Measurements from ENCODE around the gene LYRM9.
"Not testable (repeated sequence)": the region's sequence is repeated elsewhere in the genome, so short reads cannot be mapped to it uniquely, and the experiment has no call there.

Gene LYRM9

DNA sequence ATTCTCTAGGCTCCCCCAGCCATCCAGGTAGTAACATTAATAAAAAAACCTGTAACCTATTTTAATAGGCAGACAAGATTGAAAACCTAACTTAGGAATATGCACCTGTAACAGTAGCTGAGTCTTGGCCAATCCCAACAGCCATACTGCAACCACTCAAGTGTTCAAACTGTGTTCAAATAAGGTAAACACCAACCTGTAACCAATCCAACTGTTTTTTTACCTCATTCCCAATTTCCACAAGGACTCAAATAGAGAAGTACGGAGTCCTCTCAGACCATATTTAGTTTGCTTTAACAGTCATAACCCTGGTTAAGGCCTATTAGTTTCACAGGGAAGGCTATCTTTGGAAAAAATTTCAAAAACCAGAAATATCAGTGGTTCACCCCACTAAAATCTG is 52.5 kb downstream of the LYRM9 start:
- Histone ChIP-seq H3K36me3 (ENCODE audit: low read length) (no peaks in the 10 kb centered on the region), H2AFZ (ENCODE audit: low read depth, low read length, severe bottlenecking) (no peak overlapping the region), H3K9ac (ENCODE audit: low read length) (no peak overlapping the region), H3K9me3 (ENCODE audit: insufficient read depth, low read length) (no peaks in the 10 kb centered on the region), H3K4me2 (ENCODE audit: low read depth, low read length, poor library complexity, severe bottlenecking) (no peak overlapping the region), H3K9me2 (replicated peaks; ENCODE audit: insufficient read depth, low read length) (no peaks in the 10 kb centered on the region), H3F3A (ENCODE audit: insufficient read depth) (no peaks in the 10 kb centered on the region), H3K4me3 (ENCODE audit: insufficient read depth, low read length, poor library complexity, severe bottlenecking) (no peak overlapping the region), H4K20me1 (ENCODE audit: low read depth, low read length) (no peaks in the 10 kb centered on the region), H3K79me2 (ENCODE audit: insufficient read depth, low read length) (no peaks in the 10 kb centered on the region), H3K27me3 (ENCODE audit: low read length) (0 out of 2 replicates have a peak, but pooled peaks cover 3% of the 10 kb centered on the region), H3K27ac (ENCODE audit: low read depth, low read length) (no peak overlapping the region)
- TF ChIP-seq, protein P1, sequence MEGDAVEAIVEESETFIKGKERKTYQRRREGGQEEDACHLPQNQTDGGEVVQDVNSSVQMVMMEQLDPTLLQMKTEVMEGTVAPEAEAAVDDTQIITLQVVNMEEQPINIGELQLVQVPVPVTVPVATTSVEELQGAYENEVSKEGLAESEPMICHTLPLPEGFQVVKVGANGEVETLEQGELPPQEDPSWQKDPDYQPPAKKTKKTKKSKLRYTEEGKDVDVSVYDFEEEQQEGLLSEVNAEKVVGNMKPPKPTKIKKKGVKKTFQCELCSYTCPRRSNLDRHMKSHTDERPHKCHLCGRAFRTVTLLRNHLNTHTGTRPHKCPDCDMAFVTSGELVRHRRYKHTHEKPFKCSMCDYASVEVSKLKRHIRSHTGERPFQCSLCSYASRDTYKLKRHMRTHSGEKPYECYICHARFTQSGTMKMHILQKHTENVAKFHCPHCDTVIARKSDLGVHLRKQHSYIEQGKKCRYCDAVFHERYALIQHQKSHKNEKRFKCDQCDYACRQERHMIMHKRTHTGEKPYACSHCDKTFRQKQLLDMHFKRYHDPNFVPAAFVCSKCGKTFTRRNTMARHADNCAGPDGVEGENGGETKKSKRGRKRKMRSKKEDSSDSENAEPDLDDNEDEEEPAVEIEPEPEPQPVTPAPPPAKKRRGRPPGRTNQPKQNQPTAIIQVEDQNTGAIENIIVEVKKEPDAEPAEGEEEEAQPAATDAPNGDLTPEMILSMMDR (IDR thresholded peaks at IDR 0.05; ENCODE audit: insufficient read depth, low read length, poor library complexity, severe bottlenecking) = no peak
- TF ChIP-seq EZH2phosphoT487 (conservative IDR thresholded peaks at IDR 0.05; ENCODE audit: low read length) = no peak

DNA sequence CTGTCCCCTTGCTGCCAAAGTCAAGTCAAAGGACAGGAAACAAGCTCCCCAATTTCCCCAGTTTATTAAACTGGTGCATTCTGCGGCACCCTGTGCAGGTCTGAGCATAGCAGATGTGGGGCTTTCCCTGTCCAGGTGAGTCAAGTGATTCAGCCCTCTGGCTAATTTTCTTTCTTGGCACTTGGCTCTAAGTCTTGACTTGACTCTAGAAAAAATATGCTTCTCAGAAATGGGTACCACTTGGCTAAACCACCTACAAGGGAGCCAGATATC is 52.8 kb downstream of the LYRM9 start:
- H4K20me1 ChIP-seq (ENCODE audit: low read depth, low read length); H3F3A ChIP-seq (ENCODE audit: insufficient read depth); H3K79me2 ChIP-seq (ENCODE audit: insufficient read depth, low read length); H3K36me3 ChIP-seq (ENCODE audit: low read length); H3K9me2 ChIP-seq (replicated peaks; ENCODE audit: insufficient read depth, low read length); H3K27me3 ChIP-seq (ENCODE audit: low read length); H3K4me2 ChIP-seq (ENCODE audit: low read depth, low read length, poor library complexity, severe bottlenecking); H3K9me3 ChIP-seq (ENCODE audit: insufficient read depth, low read length); H3K27ac ChIP-seq (ENCODE audit: low read depth, low read length); H3K4me3 ChIP-seq (ENCODE audit: insufficient read depth, low read length, poor library complexity, severe bottlenecking); H2AFZ ChIP-seq (ENCODE audit: low read depth, low read length, severe bottlenecking); H3K9ac ChIP-seq (ENCODE audit: low read length): not testable (repeated sequence)

DNA sequence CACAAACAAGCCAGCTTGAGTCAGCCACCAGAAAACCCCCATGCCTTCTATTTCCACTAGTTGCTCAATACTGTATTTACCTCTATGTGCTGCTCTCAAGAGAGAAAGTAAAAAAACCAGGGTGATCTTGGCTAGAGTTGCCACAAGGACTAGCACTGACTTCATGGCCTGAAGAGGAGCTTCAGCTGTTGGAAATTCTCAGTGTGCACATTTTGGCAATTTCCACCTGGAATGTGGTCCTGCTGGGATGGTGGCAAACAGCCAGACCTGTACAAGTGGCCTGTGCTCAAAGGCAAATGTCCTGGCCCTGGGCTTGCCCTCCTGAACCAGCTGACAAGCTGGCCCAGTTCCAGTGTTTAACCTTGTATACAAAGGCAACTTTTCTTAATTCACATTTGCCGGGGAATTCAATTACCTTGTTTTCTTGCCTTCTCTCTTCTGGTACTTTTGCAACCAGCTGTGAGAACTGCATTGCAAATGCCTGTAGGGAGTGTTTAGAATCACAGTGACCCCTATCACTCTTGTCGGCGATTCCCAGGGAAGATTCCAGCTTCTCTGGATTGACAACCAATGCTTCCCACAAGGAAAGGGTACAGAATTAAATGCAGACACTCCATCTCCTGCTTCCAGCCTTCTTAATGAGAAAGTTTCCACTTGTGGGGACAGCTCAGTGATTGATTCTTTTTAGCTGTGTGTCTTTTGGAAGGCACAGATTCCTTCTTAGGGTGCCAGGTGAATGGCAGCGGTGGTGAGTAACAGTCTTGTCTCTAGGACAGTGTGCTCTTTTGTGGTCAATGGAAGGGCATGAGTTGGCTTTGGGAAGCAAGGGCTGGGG is 53.4 kb downstream of the LYRM9 start:
- H2AFZ ChIP-seq (ENCODE audit: low read depth, low read length, severe bottlenecking); H3K27ac ChIP-seq (ENCODE audit: low read depth, low read length); H3K79me2 ChIP-seq (ENCODE audit: insufficient read depth, low read length); H3K9me2 ChIP-seq (replicated peaks; ENCODE audit: insufficient read depth, low read length); H3F3A ChIP-seq (ENCODE audit: insufficient read depth); H3K9me3 ChIP-seq (ENCODE audit: insufficient read depth, low read length); H3K4me2 ChIP-seq (ENCODE audit: low read depth, low read length, poor library complexity, severe bottlenecking); H3K27me3 ChIP-seq (ENCODE audit: low read length); H3K36me3 ChIP-seq (ENCODE audit: low read length); H3K9ac ChIP-seq (ENCODE audit: low read length); H3K4me3 ChIP-seq (ENCODE audit: insufficient read depth, low read length, poor library complexity, severe bottlenecking); H4K20me1 ChIP-seq (ENCODE audit: low read depth, low read length): not testable (repeated sequence)

DNA sequence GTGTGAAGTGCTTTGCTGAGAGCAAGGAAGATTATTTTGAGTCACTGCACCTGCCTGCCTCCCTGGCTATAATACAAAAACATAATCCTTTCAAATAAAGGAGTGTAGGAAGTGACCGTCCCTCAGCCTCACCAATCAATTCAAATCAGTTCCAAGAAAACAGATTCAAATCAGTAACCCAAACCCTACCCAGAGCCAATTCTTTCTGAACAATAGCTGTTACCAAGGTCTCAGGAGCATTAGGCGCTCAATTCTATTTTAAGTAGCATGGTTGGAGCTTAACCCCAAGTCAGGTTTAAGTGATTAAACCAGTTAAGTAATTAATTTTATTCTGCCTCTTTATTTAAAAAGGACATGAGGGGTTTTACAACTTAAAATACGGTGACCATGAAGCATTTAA is 54.6 kb downstream of the LYRM9 start:
- not testable (repeated sequence) for H3K4me3 ChIP-seq (ENCODE audit: insufficient read depth, low read length, poor library complexity, severe bottlenecking); H3K9ac ChIP-seq (ENCODE audit: low read length); H3F3A ChIP-seq (ENCODE audit: insufficient read depth); H3K36me3 ChIP-seq (ENCODE audit: low read length); H3K9me3 ChIP-seq (ENCODE audit: insufficient read depth, low read length); H3K27ac ChIP-seq (ENCODE audit: low read depth, low read length); H4K20me1 ChIP-seq (ENCODE audit: low read depth, low read length); H3K79me2 ChIP-seq (ENCODE audit: insufficient read depth, low read length); H3K27me3 ChIP-seq (ENCODE audit: low read length); H3K4me2 ChIP-seq (ENCODE audit: low read depth, low read length, poor library complexity, severe bottlenecking); H3K9me2 ChIP-seq (replicated peaks; ENCODE audit: insufficient read depth, low read length); H2AFZ ChIP-seq (ENCODE audit: low read depth, low read length, severe bottlenecking)

DNA sequence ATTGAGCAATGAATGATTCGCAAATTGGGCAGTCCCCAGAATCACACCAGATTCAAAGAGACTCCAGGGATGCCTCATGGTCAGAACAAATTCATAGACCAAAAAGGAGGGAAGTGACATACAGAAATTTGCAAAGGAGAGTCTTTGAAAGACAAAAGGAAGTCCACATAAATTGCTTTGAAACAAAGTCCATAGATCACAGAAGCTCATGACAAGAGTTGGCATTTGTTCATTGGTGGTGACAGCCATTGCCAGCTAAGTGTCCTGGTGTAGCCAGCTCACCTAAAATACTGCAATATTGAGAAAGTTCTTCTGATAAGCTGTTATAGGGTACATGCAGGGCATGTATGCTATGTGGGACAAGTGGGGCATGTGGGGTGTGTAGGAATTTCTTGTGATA is 55.4 kb downstream of the LYRM9 start:
- not testable (repeated sequence) for H3K79me2 ChIP-seq (ENCODE audit: insufficient read depth, low read length); H4K20me1 ChIP-seq (ENCODE audit: low read depth, low read length); H3K27me3 ChIP-seq (ENCODE audit: low read length); H3K9ac ChIP-seq (ENCODE audit: low read length); H3K4me2 ChIP-seq (ENCODE audit: low read depth, low read length, poor library complexity, severe bottlenecking); H3K9me3 ChIP-seq (ENCODE audit: insufficient read depth, low read length); H3K4me3 ChIP-seq (ENCODE audit: insufficient read depth, low read length, poor library complexity, severe bottlenecking); H3K9me2 ChIP-seq (replicated peaks; ENCODE audit: insufficient read depth, low read length); H3F3A ChIP-seq (ENCODE audit: insufficient read depth); H3K27ac ChIP-seq (ENCODE audit: low read depth, low read length); H2AFZ ChIP-seq (ENCODE audit: low read depth, low read length, severe bottlenecking); H3K36me3 ChIP-seq (ENCODE audit: low read length)
